ENCODE data around the gene NTRK1. TPM values are rescaled to one million over a fixed set of nuclear protein-coding genes. Genes with fewer than 3 reads are reported as not detected.
A peak's percentile ranks its signal among the peaks of the same experiment; 100 is the strongest.

Gene NTRK1
- total RNA-seq, result 1 to 10 TPM; 2.8 to 8.8 TPM

GRCh38 chr1:156860628-156861423 lies at the start of gene NTRK1:
NTRK1 (plus strand) TSS chr1:156860865; CDS start chr1:156860935, 70 bp downstream.
- Mint-ChIP-seq H3K27ac (no peak within 1 kb of the TSS), H3K4me3 (peak within 1 kb of the TSS; percentile 72), H3K36me3 (no peaks in the 10 kb centered on the region), H3K27me3 (peaks cover 40% of the 10 kb centered on the region), H3K4me1 (peaks cover 48% of the 10 kb centered on the region), H3K9me3 (ENCODE audit: low read depth) (no peaks in the 10 kb centered on the region)
- ATAC-seq, result peak; percentile 81
- CTCF ChIA-PET, result interaction anchor here (1.0 to 21.5 kb wide), 36 partner anchors 10 to 227 kb away, joined by 3 to 600 read pairs (median 9); partner anchors contain the start of genes CRABP2, HDGF, ISG20L2 and LRRC71
- peak; percentile 69 for DNase-seq

DNA sequence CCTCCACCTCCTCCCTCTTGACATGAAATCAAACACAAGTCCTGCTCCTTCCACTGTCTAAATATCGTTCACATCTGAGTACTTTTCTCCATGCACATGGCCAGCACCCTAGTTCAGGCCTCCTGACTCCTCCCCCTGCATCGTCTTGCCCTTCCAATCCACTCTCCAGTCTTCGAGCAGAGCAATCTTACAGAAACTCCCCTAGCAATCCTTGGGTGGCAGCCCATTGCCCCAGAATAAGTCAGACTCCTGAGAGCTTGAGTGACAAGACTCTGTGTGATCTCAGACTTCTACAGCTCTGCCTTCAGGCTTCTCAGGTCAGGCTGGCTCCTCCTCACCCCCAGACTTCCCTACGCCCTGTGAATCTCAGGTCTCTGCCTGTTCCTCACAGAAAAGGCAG lies 49.5 kb upstream of the NTRK1 start:
- H3K4me3 Mint-ChIP-seq, result no peak overlapping the region
- CTCF ChIA-PET, result interaction anchor here (0.6 to 31.5 kb wide), 7 partner anchors 10 to 83 kb away, joined by 3 to 600 read pairs (median 4); partner anchors contain the start of genes INSRR, ISG20L2, METTL25B and NTRK1
- no peaks in the 10 kb centered on the region for H3K9me3 Mint-ChIP-seq (ENCODE audit: low read depth)
- H3K36me3 Mint-ChIP-seq, result peaks cover 77% of the 10 kb centered on the region
- ATAC-seq (no peak), DNase-seq (no peak)
- peak overlapping the region; percentile 100 for H3K27ac Mint-ChIP-seq
- H3K4me1 Mint-ChIP-seq, result peaks cover 82% of the 10 kb centered on the region
- no peaks in the 10 kb centered on the region for H3K27me3 Mint-ChIP-seq

DNA sequence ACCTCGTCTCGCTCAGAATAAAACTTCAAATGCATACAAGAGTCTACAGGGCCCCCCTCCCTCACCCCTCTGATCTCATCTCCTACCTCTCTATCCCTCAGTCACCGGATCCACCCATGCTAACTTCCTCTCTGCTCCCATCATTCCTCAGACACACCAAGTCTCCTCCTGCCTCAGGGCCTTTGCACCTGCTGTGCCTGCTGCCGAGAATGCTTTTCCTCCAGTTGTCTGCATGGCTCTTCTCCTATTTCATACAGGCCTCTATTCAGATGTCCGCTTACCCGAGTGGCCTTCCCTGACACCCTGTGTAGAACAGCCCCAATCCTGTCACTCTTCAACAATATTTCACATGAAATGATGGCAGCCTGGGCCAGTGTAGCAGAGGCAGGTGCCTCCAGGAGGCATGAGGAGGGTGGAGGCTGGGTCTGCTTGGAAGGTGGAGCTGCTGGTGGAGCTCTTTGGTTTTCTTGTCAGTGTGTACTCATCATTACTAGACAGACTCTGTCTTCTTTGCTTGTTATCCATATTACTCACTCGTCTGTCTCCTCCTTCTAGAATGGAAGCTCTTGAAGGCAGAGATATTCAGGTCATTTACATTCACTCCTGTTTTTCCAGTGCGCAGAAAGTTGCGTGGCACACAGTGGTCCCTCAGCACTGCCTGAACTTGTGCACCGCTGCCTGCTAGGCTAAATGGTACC lies 48.2 kb upstream of the NTRK1 start:
- Mint-ChIP-seq H3K36me3 (peaks cover 75% of the 10 kb centered on the region), H3K4me1 (peaks cover 78% of the 10 kb centered on the region), H3K27me3 (no peaks in the 10 kb centered on the region), H3K4me3 (peak overlapping the region; percentile 95), H3K9me3 (ENCODE audit: low read depth) (no peaks in the 10 kb centered on the region), H3K27ac (peak overlapping the region; percentile 100)
- CTCF ChIA-PET, result interaction anchor here (0.8 to 31.5 kb wide), 6 partner anchors 10 to 115 kb away, joined by 3 to 600 read pairs (median 18); partner anchors contain the start of genes INSRR, ISG20L2, METTL25B and NTRK1
- DNase-seq (no peak), ATAC-seq (no peak)

DNA sequence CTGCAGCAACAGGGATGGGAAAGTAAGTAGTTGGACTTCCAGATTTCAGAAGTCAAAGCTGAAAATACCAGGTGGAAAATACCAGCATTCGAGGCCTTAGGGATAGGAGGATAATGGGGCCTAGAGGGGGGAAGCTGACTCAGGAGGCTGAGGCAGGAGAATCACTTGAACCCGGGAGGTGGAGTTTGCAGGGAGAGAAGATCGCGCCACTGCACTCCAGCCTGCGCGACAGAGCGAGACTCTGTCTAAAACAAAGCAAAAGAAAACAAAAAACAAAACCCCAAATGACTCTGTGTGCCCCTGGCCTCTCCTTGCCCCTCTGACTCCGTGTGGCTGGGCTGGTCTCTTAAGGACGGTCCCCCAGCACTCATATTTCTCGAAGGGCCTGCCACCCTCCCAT lies 47.4 kb upstream of the NTRK1 start:
- Mint-ChIP-seq H3K4me3 (peak overlapping the region; percentile 95), H3K9me3 (ENCODE audit: low read depth) (no peaks in the 10 kb centered on the region), H3K4me1 (peaks cover 75% of the 10 kb centered on the region), H3K36me3 (peaks cover 66% of the 10 kb centered on the region), H3K27me3 (no peaks in the 10 kb centered on the region), H3K27ac (peak overlapping the region; percentile 100)
- CTCF ChIA-PET, result interaction anchor here (0.8 to 31.5 kb wide), 15 partner anchors 8 to 115 kb away, joined by 3 to 600 read pairs (median 9); partner anchors contain the start of genes HDGF, INSRR, ISG20L2 and METTL25B
- DNase-seq, result no peak
- ATAC-seq, result no peak

DNA sequence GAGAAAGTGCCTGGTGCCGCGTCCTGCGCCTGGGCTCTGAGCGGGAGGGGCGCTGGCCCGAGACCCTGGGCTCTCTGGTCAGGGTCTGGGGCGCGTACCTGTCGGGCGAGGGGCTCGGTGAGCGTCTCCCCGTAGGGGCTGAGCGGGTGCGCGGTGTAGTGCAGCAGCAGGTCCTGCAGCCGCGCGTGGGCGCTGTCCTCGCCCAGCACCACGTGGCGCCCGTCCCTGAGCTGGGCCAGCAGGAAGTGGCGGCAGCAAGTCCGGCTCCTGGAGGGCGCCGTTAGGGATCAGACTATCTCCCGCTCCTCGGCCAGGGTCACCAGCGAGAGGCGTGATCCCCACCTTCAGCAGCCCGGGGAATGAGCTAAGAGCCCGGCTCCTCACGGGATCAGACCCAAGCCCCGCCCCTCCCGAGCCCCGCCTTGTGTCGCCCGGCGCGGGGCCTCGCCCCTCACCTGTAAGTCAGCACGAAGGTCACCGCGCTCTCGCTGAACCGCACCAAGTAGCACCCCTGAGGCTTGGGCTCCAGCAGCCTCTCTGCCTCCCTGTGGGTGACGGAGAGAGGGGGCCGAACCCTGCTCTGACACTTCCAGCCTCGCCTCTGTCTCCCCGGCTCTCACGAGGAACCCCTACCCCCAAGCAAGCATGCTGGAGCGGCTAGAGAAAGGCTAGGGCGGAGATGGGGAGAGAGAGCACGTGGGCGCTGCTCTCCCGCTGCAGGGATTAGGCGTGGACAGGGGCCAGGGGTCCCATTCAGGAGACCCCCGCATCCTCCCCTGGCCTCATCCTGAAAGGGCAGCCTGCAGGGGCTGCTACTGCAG lies 46.7 kb upstream of the NTRK1 start:
- no peaks in the 10 kb centered on the region for H3K9me3 Mint-ChIP-seq (ENCODE audit: low read depth)
- DNase-seq (peak; percentile 82), ATAC-seq (peak; percentile 44)
- H3K36me3 Mint-ChIP-seq, result peaks cover 62% of the 10 kb centered on the region
- H3K4me1 Mint-ChIP-seq, result peaks cover 71% of the 10 kb centered on the region
- peak overlapping the region; percentile 100 for H3K27ac Mint-ChIP-seq
- no peaks in the 10 kb centered on the region for H3K27me3 Mint-ChIP-seq
- H3K4me3 Mint-ChIP-seq, result peak overlapping the region; percentile 95
- CTCF ChIA-PET, result interaction anchor here (0.7 to 31.5 kb wide), 16 partner anchors 9 to 114 kb away, joined by 3 to 600 read pairs (median 8); partner anchors contain the start of genes HDGF, INSRR, ISG20L2 and METTL25B

- Mint-ChIP-seq H3K4me1 (peaks cover 65% of the 10 kb centered on the region), H3K36me3 (peaks cover 59% of the 10 kb centered on the region), H3K9me3 (ENCODE audit: low read depth) (no peaks in the 10 kb centered on the region), H3K27me3 (no peaks in the 10 kb centered on the region), H3K27ac (peak overlapping the region; percentile 100), H3K4me3 (peak overlapping the region; percentile 95)
- ATAC-seq (no peak), DNase-seq (no peak)
- CTCF ChIA-PET, result interaction anchor here (0.7 to 31.5 kb wide), 16 partner anchors 10 to 113 kb away, joined by 3 to 600 read pairs (median 10); partner anchors contain the start of genes HDGF, INSRR, ISG20L2 and METTL25B
These were observed 45.9 kb upstream of the NTRK1 start for GRCh38 chr1:156814571-156815260.

GRCh38 chr1:156815307-156815826 lies 45.3 kb upstream of the NTRK1 start:
- no peak for DNase-seq
- ATAC-seq, result no peak
- Mint-ChIP-seq H3K4me3 (peak overlapping the region; percentile 95), H3K27me3 (no peaks in the 10 kb centered on the region), H3K36me3 (peaks cover 56% of the 10 kb centered on the region), H3K9me3 (ENCODE audit: low read depth) (no peaks in the 10 kb centered on the region), H3K27ac (peak overlapping the region; percentile 100), H3K4me1 (peaks cover 60% of the 10 kb centered on the region)
- CTCF ChIA-PET, result interaction anchor here (1.4 to 31.5 kb wide), 8 partner anchors 8 to 89 kb away, joined by 3 to 600 read pairs (median 12); partner anchors contain the start of genes INSRR and NTRK1

DNA sequence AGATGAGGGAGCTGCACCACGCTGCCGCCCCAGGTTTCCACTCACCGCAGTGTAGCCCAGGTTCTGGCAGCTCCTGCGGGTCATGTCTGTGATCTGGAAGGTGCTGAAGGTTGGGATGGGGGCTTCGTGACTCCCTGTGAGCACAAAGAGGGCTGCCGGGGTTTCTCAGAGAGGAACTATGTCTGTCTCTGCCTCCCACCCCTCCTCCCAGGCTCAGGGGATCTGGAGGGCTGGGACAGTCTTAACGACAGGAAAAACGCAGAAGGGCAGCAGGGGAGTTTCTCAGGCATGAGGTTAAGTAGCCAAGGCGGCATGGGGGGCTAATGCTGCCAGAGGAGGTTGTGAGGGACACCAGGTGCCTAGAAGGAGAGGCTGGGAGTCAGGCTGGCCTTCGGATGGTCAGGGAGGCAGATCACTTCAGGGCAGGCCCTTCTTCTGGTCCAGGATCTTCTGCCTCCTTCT lies 44.7 kb upstream of the NTRK1 start:
- peaks cover 59% of the 10 kb centered on the region for H3K4me1 Mint-ChIP-seq
- H3K4me3 Mint-ChIP-seq, result peak overlapping the region; percentile 95
- H3K9me3 Mint-ChIP-seq (ENCODE audit: low read depth), result no peaks in the 10 kb centered on the region
- peaks cover 54% of the 10 kb centered on the region for H3K36me3 Mint-ChIP-seq
- DNase-seq (no peak), ATAC-seq (no peak)
- H3K27me3 Mint-ChIP-seq, result no peaks in the 10 kb centered on the region
- CTCF ChIA-PET, result interaction anchor here (0.6 to 31.5 kb wide), 12 partner anchors 8 to 340 kb away, joined by 3 to 600 read pairs (median 10); partner anchors contain the start of genes INSRR and NTRK1
- H3K27ac Mint-ChIP-seq, result peak overlapping the region; percentile 100

- Mint-ChIP-seq H3K36me3 (peaks cover 47% of the 10 kb centered on the region), H3K4me1 (peaks cover 58% of the 10 kb centered on the region)
- CTCF ChIA-PET, result interaction anchor here (0.6 to 31.5 kb wide), 10 partner anchors 9 to 339 kb away, joined by 3 to 600 read pairs (median 4); partner anchors contain the start of genes INSRR and NTRK1
These were observed 43.9 kb upstream of the NTRK1 start, which contains the start of gene SH2D2A for GRCh38 chr1:156816561-156817328. SH2D2A (minus strand) TSS chr1:156816848; CDS start chr1:156816708, 140 bp downstream.

DNA sequence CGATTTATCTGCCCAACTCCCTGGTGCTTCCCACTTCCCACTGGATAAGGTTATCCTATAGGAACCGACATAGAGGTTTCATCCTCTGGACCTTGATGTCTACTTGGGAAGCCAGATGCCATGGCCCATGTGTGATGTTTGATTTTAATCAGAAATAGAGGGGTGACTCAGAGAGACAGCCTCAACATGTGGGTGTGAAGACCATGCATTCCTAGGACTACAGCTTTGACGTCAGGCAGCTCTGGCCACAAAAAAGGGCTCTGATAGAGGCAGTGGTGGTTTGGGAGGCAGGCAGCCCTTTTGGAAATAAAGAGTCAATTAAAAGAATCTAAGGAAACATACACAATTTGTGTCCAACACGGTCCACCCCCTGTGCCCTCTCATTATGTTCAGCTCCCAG lies 38.9 kb upstream of the NTRK1 start:
- Mint-ChIP-seq H3K36me3 (peaks cover 3% of the 10 kb centered on the region), H3K27ac (no peak overlapping the region), H3K4me3 (no peak overlapping the region), H3K27me3 (no peaks in the 10 kb centered on the region), H3K9me3 (ENCODE audit: low read depth) (no peaks in the 10 kb centered on the region), H3K4me1 (peaks cover 34% of the 10 kb centered on the region)
- peak; percentile 59 for DNase-seq
- ATAC-seq, result peak; percentile 62
- CTCF ChIA-PET, result interaction anchor here (1.0 to 3.2 kb wide), 6 partner anchors 11 to 96 kb away, joined by 3 to 29 read pairs (median 6); partner anchors contain the start of genes INSRR and NTRK1

More at GRCh38 chr1:156816561-156817328, 43.9 kb upstream of the NTRK1 start, which contains the start of gene SH2D2A:
- ATAC-seq, result peak; percentile 86
- no peaks in the 10 kb centered on the region for H3K27me3 Mint-ChIP-seq
- DNase-seq, result peak; percentile 99
- H3K27ac Mint-ChIP-seq, result peak within 1 kb of the TSS; percentile 100
- H3K9me3 Mint-ChIP-seq (ENCODE audit: low read depth), result no peaks in the 10 kb centered on the region
- peak within 1 kb of the TSS; percentile 95 for H3K4me3 Mint-ChIP-seq

DNA sequence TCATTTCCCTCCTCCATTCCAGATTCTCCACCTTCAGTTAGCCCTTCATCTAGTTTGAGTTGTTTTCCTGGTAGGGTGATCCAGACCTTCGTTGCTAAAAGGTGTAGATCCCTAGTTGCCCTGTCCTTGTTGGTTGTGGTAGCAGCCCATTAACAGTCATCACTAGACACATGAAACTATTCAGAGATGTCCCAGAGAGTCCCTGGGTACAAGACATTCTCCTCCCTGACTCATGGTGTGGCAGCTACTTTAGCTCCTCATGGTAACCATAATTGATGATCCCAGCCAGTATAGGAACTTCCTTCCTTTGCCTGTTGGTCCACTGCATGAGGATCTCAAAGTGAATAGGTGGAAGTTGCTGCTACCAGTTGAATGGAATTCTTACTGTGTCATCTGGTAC lies 38.0 kb upstream of the NTRK1 start:
- DNase-seq (no peak), ATAC-seq (no peak)
- peaks cover 29% of the 10 kb centered on the region for H3K4me1 Mint-ChIP-seq
- CTCF ChIA-PET, result interaction anchor here (0.8 to 3.2 kb wide), 6 partner anchors 11 to 97 kb away, joined by 3 to 29 read pairs (median 6); partner anchors contain the start of genes INSRR and NTRK1
- H3K4me3 Mint-ChIP-seq, result no peak overlapping the region
- H3K9me3 Mint-ChIP-seq (ENCODE audit: low read depth), result no peaks in the 10 kb centered on the region
- peaks cover 3% of the 10 kb centered on the region for H3K36me3 Mint-ChIP-seq
- no peak overlapping the region for H3K27ac Mint-ChIP-seq
- H3K27me3 Mint-ChIP-seq, result no peaks in the 10 kb centered on the region

Data from activated CD8-positive, alpha-beta memory T cell treated with anti-CD3 and anti-CD28 coated beads, Interleukin-2, amount 10 ng/mL, durations not matched to agents 7 days and 5 days (primary cell).